NCI-H446 treated with DMSO at 0.1 percent for 48 hours (cell line): ENCODE results near the gene L3MBTL3.
"Not testable (repeated sequence)": the region's sequence is repeated elsewhere in the genome, so short reads cannot be mapped to it uniquely, and the experiment has no call there.

Source experiments
- DNase-seq: peaks from one replicate; lab custom pipeline; 2025; lab: John Stamatoyannopoulos, UW

Gene L3MBTL3

DNA sequence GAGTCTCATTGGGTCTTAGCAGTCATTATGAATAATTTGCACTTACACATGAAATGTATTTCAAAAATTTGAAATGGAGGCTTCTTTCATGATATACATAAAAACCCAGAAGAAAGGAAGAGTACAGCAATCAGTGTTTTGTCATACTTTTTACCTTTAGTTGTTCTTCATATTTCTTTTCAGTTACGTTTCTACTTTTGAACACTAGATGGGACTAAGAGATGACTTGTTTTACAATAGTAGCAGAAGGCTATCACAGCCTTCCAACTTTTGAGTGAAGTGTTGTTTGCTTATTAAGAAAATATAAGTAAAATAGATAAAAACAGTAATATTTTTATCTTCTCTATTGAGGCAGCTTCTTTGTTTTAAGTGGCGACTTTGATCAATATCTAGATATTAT, 58.1 kb downstream of the L3MBTL3 start:
- no peak for DNase-seq

- DNase-seq: no peak
Measured at GRCh38 chr6:130090796-130091195, 72.4 kb downstream of the L3MBTL3 start.

- DNase-seq: no peak
Measured at GRCh38 chr6:130093546-130093945, 75.2 kb downstream of the L3MBTL3 start.

- DNase-seq: no peak
Measured at GRCh38 chr6:130098317-130098716, 79.9 kb downstream of the L3MBTL3 start.

DNA sequence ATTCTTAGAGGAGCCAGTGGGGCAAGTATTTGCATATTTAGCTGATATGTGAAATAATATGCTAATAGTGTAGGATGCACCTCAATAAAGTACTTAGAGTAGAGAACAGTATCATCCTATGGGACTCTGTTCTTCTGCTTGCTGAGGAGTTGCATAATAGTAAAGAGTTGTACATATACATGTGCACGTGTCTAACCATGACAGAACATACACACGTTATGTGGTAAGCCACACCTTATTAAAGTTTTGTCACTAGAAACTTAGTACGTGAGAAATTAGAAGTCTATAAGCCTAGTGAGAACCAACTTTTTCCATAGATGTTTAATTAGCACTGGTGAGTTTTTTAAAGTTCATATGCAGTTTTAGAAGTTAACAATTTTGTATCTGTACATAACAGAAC, 80.7 kb downstream of the L3MBTL3 start:
- DNase-seq: no peak

DNA sequence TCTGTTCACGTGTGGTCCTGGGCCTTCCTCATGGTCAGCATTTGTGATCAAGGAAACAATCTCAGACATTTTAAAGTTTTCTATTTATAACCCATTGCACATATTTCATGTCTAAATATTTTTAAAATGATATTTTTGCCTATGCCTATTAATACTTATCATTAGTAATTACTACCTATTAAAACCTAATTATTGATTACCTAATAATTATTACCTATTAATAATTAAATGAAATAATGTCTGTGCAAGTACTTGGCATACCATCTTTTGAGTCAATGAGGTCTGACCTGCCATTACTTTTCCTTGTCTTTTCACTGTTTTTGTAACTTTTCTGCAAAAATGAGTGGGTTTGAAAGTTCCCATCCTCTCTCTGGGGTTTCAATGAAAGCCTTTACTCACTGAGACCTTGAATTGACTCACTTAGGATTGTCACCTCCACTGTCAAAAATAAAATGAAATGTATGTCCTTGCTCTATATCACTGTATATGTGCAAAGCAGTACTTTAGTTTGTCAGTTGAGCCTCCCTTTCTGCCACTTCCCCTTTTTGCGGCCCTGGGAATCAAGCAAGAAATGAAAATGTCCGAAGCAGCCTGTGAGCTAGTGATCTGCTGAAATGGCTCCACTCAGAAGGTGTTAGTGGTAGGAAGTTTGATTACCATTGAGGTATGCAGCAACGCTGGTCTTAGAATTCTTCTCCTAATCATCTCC, 87.8 kb downstream of the L3MBTL3 start:
- DNase-seq: no peak

DNA sequence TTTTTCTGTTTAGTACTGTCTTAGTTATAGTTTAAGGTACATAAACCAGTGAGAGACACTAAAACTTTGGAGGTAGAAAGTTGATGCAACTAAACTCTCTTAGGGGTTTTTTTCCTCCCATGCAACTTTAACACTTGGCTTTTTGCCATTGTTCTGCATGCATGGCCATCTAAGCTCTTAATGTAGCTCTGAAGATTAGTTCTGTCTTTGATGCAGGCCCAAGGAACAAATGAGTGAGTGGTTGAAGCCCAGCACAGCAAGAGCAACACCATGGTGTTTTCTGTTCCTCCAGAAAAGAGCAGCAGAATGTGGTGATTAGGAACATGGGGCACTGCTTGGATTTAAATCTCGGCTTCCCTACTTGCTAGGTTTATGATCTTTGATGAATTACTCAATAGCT, 89.3 kb downstream of the L3MBTL3 start:
- no peak for DNase-seq

DNA sequence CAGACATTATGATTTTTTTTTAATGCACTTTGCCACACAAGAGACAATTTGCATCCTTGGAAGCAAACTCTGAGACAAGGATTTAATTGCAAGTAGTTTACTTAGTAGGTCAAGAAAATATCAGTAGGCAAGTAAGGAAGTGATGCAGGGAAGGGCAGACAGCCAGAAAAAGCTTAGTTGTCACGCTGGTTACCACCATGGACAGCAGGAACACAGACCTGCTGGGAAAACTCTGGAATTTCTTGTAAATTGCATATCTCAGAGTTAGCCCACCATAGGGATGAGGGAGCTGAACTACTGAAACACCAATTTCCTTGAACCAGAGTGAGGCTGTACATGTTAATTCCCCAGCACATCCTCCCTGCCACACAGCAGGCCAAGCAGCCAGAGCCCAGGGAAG, 92.7 kb downstream of the L3MBTL3 start:
- DNase-seq: no peak

- no peak for DNase-seq
Measured at GRCh38 chr6:130113201-130113710, 94.9 kb downstream of the L3MBTL3 start.

- no peak for DNase-seq
Measured at GRCh38 chr6:130115036-130115435, 96.7 kb downstream of the L3MBTL3 start.

DNA sequence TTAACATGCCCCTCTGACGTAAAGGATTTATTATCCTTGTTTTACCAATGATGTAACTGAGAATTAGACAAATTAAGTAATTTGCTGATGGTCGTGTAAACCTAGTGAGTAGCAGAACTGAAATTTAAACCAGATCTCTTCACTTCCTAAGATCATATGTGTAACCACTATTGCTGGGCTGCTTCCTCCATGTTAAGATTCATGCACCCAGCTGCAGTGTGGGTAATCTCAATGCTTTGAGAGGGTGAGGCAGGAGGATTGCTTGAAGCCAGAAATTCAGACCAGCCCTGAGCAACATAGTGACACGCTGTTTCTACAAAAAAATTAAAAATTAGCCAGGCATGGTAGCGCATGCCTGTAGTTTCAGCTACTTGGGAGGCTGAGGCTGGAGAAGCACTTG, 97.9 kb downstream of the L3MBTL3 start:
- no peak for DNase-seq

- not testable (repeated sequence) for DNase-seq
Measured at GRCh38 chr6:130117187-130117701, 98.9 kb downstream of the L3MBTL3 start.

DNA sequence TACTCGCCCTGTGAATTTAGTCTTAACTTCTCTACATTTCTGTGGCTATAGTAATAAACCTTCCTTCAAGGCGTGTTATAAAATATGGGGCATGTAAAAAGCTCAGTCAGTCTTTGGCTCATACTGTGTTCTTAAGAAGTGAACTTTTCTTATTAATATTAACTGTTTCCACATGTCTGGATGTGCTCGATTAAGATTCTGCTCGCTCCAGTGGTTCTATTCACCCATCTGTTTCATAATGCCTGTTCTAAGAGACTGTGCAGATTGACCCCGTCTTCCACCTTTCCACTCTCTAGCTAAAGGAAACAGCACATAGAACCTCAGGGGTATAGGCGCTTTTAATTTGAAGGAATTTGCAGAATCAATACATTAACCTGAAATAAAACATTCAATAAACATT, 99.9 kb downstream of the L3MBTL3 start:
- no peak for DNase-seq

GRCh38 chr6:130119211-130119610, 100.8 kb downstream of the L3MBTL3 start:
- no peak for DNase-seq

- no peak for DNase-seq
Measured at GRCh38 chr6:130120731-130121130, 102.3 kb downstream of the L3MBTL3 start.

DNA sequence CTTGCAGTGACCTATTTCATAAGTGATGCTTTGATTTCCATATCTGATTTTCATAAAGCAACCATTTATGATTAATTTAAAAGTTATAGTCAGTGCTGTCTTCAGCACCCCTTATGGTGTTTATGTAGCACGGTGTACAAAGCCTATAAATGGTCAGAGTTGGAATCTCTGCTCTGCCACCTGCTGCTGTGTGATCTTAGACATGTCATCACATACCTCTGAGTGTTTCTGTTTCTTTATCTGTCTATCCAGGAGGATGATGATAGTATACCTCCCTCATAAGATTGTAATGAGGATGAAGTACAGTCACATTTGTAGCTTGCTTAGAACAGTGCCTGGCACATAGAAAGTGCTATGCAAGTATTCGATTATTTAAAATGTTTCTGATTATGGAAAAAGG, 103.9 kb downstream of the L3MBTL3 start:
- no peak for DNase-seq

GRCh38 chr6:130127195-130127594, 108.8 kb downstream of the L3MBTL3 start:
- no peak for DNase-seq

- no peak for DNase-seq
Measured at GRCh38 chr6:130128326-130128725, 109.9 kb downstream of the L3MBTL3 start.

GRCh38 chr6:130129762-130130246, 111.4 kb downstream of the L3MBTL3 start:
- DNase-seq: no peak

DNA sequence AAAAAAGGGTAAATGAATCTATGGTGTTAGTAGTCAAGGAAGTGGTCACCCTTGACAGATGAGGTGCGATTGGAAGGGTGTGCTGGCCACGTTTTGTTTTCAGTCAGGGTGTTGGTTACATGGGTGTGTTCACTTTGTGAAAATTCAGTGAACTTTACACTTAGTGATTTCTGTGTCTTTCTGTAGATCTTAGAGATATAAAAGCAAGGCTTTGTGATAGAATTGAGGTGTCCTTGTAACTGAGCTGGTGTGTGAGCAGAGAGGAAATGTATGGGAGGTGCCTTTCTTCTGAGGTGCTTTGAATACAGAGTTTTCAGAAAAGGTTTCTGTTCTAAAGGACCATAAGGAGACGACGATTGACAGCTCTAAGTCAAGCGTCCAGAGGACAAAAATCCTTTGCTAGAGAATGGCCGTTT, 113.9 kb downstream of the L3MBTL3 start:
- DNase-seq: no peak

DNA sequence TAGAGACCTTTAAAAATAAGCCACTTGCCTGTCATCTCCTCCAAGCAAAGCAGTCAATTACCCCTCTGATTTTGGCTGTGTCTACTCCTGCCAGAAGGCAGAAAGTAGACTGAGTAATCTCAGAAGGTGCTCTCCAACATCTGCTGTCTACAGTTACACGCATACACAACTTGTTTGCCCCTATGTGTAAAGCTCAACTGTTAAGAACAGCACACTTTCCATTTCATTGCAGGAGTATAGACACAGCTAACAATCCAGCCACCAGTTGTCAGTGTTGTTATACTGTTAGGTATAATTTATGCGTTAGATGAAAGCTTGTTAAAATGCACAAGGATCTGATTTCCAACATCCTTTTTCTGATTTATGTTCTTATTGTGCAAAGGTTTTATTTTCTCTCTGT, 116.2 kb downstream of the L3MBTL3 start:
- DNase-seq: no peak

GRCh38 chr6:130136798-130137197, 118.4 kb downstream of the L3MBTL3 start:
- DNase-seq: no peak

DNA sequence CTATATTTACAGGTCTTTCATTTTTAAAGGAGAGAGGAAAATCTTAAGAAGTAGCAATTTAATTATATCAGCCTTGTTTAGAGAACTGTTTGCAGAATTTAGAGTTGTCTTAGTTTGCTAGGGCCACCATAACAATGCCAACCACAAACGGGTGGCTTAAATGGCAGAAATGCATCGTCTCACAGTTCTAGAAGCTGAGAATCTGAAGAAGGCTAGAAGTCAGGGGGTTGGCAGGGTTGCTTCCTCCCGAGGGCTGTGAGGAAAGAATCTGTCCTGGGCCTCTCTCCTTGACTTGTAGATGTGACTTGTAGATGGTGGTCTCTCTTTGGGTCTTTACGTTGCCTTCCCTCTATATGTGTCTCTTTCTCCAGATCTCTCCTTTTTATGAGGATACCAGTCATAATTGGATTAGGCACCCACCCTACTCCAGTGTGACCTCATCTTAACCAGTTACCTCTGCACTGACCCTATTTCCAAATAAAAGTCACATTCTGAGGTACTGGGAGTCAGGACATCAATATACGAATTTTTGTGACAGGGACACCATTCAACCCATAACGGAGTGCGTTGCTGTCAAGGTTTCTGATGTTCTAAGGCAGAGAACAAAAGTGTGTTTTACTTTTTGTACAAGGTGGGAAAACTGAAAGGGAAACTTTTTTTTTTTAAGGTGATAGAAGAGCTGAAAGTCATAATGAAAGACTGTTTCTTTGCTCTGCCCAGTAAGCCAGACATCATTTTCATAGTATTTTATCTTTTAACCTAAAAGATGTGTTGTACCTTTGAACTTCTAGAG, 119.9 kb downstream of the L3MBTL3 start:
- no peak for DNase-seq
